Measurements from ENCODE around the gene AKAP11.
A peak's percentile ranks its signal among the peaks of the same experiment; 100 is the strongest.
"Not testable (repeated sequence)": the region's sequence is repeated elsewhere in the genome, so short reads cannot be mapped to it uniquely, and the experiment has no call there.

AKAP11 gene

GRCh38 chr13:42272115-42272803 is at the start of gene AKAP11:
TSS of gene AKAP11 (plus strand) at chr13:42272152. CDS start at chr13:42286349, 14,197 bp downstream.
- no peak for DNase-seq

GRCh38 chr13:42223681-42224080 is 48.3 kb upstream of the AKAP11 start:
- DNase-seq, result no peak

- no peak for DNase-seq
These were observed 46.9 kb upstream of the AKAP11 start for GRCh38 chr13:42225051-42225450.

- not testable (repeated sequence) for DNase-seq
These were observed 45.2 kb upstream of the AKAP11 start for GRCh38 chr13:42226759-42227158.

- no peak for DNase-seq
These were observed 43.4 kb upstream of the AKAP11 start for GRCh38 chr13:42228527-42228926.

GRCh38 chr13:42229287-42229686 is 42.7 kb upstream of the AKAP11 start:
- DNase-seq, result no peak

GRCh38 chr13:42232671-42233070 is 39.3 kb upstream of the AKAP11 start:
- DNase-seq, result no peak

GRCh38 chr13:42233726-42234125 is 38.2 kb upstream of the AKAP11 start:
- DNase-seq, result no peak

GRCh38 chr13:42239161-42239560 is 32.8 kb upstream of the AKAP11 start:
- DNase-seq, result no peak

- no peak for DNase-seq
These were observed 32.3 kb upstream of the AKAP11 start for GRCh38 chr13:42239644-42240043.

- no peak for DNase-seq
These were observed 25.4 kb upstream of the AKAP11 start for GRCh38 chr13:42246541-42246940.

GRCh38 chr13:42247883-42248282 is 24.1 kb upstream of the AKAP11 start:
- DNase-seq, result no peak

GRCh38 chr13:42255886-42256285 is 16.1 kb upstream of the AKAP11 start:
- DNase-seq, result peak; percentile 38

GRCh38 chr13:42258747-42259146 is 13.2 kb upstream of the AKAP11 start:
- DNase-seq, result no peak

GRCh38 chr13:42259515-42259914 is 12.4 kb upstream of the AKAP11 start:
- DNase-seq, result no peak

GRCh38 chr13:42260903-42261654 is 10.9 kb upstream of the AKAP11 start:
- DNase-seq, result no peak

GRCh38 chr13:42266473-42266872 is 5.5 kb upstream of the AKAP11 start:
- no peak for DNase-seq

- DNase-seq, result no peak
These were observed 1.6 kb upstream of the AKAP11 start for GRCh38 chr13:42270160-42270856.

- DNase-seq, result no peak
These were observed 1.1 kb upstream of the AKAP11 start for GRCh38 chr13:42270857-42271215.

- peak; percentile 89 for DNase-seq
These were observed 426 bp upstream of the AKAP11 start for GRCh38 chr13:42271337-42272114.

- DNase-seq, result no peak
These were observed 838 bp downstream of the AKAP11 start for GRCh38 chr13:42272804-42273175.

- DNase-seq, result no peak
These were observed 2.6 kb downstream of the AKAP11 start for GRCh38 chr13:42274386-42275097.

GRCh38 chr13:42275098-42275471 is 3.1 kb downstream of the AKAP11 start:
- DNase-seq, result no peak
